Trophoblast cell (in vitro differentiated cells and primary cell): ENCODE data around the gene RAB11FIP4.

Experiments used
- DNase-seq, 2 donors: peaks; one replicate each; pipeline ENCODE4 v3.0.0-alpha.2; 2016
- H2AFZ ChIP-seq: 2 replicates; pipeline ENCODE4 v1.6.1; 2013; ENCODE audit warnings: low read length, moderate library complexity, mild to moderate bottlenecking; ENCODE audit not compliant: insufficient read depth, poor library complexity
- H2AK5ac ChIP-seq: 2 replicates; pipeline ENCODE4 v1.6.1; 2013; ENCODE audit warnings: mild to moderate bottlenecking, low read length
- H2BK120ac ChIP-seq: 2 replicates; pipeline ENCODE4 v1.6.1; 2013; ENCODE audit warnings: low read length, mild to moderate bottlenecking, moderate library complexity; ENCODE audit not compliant: insufficient read depth, poor library complexity
- H2BK12ac ChIP-seq: 2 replicates; pipeline ENCODE4 v1.6.1; 2013; ENCODE audit warnings: mild to moderate bottlenecking, low read length, moderate library complexity
- H2BK5ac ChIP-seq: 2 replicates; pipeline ENCODE4 v1.6.1; 2013; ENCODE audit warnings: low read length, low read depth, moderate library complexity, mild to moderate bottlenecking; ENCODE audit not compliant: poor library complexity
- H3K14ac ChIP-seq: 2 replicates; pipeline ENCODE4 v1.6.1; 2013; ENCODE audit warnings: mild to moderate bottlenecking, low read length
- H3K18ac ChIP-seq: 2 replicates; pipeline ENCODE4 v1.6.1; 2013; ENCODE audit warnings: mild to moderate bottlenecking, low read length
- H3K23ac ChIP-seq: 2 replicates; pipeline ENCODE4 v1.6.1; 2013; ENCODE audit warnings: low read length
- H3K27ac ChIP-seq: 2 replicates; pipeline ENCODE4 v1.5.1; 2013; ENCODE audit warnings: low read depth, mild to moderate bottlenecking, inconsistent platforms, low read length, moderate library complexity
- H3K27me3 ChIP-seq: 2 replicates; pipeline ENCODE4 v1.6.1; 2013; ENCODE audit warnings: inconsistent platforms, mild to moderate bottlenecking, low read length, moderate library complexity; ENCODE audit not compliant: insufficient read depth
- H3K36me3 ChIP-seq, 2 experiments: 1 replicate in 1 of 2; 2 replicates in 1 of 2; pipeline ENCODE4 v1.6.1; 2013; ENCODE audit warnings: low read length in 2 of 2, mild to moderate bottlenecking in 2 of 2, moderate library complexity in 1 of 2; ENCODE audit not compliant: insufficient read depth in 2 of 2, control insufficient read depth in 1 of 2
- H3K4ac ChIP-seq: 2 replicates; pipeline ENCODE4 v1.6.1; 2013; ENCODE audit warnings: low read depth, mild to moderate bottlenecking, low read length, moderate library complexity
- H3K4me1 ChIP-seq, 2 experiments: 1 replicate in 1 of 2; 2 replicates in 1 of 2; pipeline ENCODE4 v1.6.1; 2013; ENCODE audit warnings: low read length in 2 of 2, mild to moderate bottlenecking in 2 of 2, moderate library complexity in 1 of 2; ENCODE audit not compliant: insufficient read depth in 2 of 2, control insufficient read depth in 1 of 2
- H3K4me2 ChIP-seq: 2 replicates; pipeline ENCODE4 v1.6.1; 2013; ENCODE audit warnings: inconsistent platforms, mild to moderate bottlenecking, low read length, moderate library complexity
- H3K4me3 ChIP-seq: 2 replicates; pipeline ENCODE4 v1.5.1; 2013; ENCODE audit warnings: mild to moderate bottlenecking, low read depth, low read length, inconsistent platforms
- H3K79me1 ChIP-seq: one replicate; pipeline ENCODE4 v1.6.1; 2013; ENCODE audit warnings: low read length
- H3K79me2 ChIP-seq: 2 replicates; pipeline ENCODE4 v1.6.1; 2013; ENCODE audit warnings: low read length, mild to moderate bottlenecking; ENCODE audit not compliant: control insufficient read depth, insufficient read depth, poor library complexity
- H3K9ac ChIP-seq: 2 replicates; pipeline ENCODE4 v1.6.1; 2013; ENCODE audit warnings: mild to moderate bottlenecking, low read length
- H3K9me3 ChIP-seq: 2 replicates; pipeline ENCODE4 v1.6.1; 2013; ENCODE audit warnings: low read depth, mild to moderate bottlenecking, control low read depth, inconsistent platforms, low read length; ENCODE audit not compliant: insufficient read depth
- H4K12ac ChIP-seq: 2 replicates; pipeline ENCODE4 v1.6.1; 2013; ENCODE audit warnings: low read depth, mild to moderate bottlenecking, low read length, moderate library complexity
- H4K8ac ChIP-seq: 2 replicates; pipeline ENCODE4 v1.6.1; 2013; ENCODE audit warnings: low read depth, mild to moderate bottlenecking, low read length, moderate library complexity
- H4K91ac ChIP-seq: one replicate; pipeline ENCODE4 v1.6.1; 2013; ENCODE audit warnings: low read depth, mild to moderate bottlenecking, low read length, moderate library complexity
- WGBS: extraction: QIAGEN DNeasy Blood & Tissue Kit; methylation state at CpG from one replicate; pipeline ENCODE4 v1.1.7; 2013; ENCODE audit warnings: missing lambda C conversion rate; ENCODE audit not compliant: insufficient read length, insufficient coverage; ENCODE audit errors: extremely low coverage; 5-methylcytosine and 5-hydroxymethylcytosine counted together

Gene RAB11FIP4

DNA sequence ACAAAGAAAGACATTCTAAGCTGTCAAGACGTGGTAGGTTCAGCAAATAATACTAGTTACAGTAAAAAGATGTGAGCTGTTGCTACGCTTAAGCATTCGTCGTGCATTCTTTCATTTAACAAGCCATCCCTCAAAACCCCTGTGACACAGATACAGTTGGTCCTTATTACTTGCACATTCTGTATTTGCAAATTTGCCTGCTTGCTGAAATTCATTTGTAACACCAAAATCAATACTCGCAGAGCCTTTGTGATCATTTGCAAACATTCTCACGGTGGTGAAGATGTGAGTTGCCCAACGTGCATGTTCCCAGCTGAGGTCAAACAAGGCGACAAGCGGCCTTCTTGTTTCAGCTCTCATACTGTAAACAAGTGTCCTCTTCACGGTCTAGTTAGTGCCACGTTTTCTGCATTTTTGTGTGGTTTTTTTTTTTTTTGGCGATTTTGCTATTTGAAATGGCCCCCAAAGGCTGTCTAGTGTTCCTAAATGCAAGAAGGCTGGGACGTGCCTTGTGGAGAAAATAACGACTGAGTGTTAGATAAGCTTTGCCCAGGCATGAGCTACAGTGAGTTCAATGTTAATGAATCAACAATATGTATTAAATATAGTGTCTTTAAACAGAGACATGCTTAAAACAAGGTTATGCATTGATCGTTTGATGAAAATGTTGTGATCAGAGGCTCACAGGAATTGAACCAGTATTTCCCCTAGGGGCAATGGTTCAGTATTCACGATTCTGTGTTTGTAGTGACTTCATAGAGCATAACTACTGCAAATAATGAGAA, 84.1 kb downstream of the RAB11FIP4 start:
- Histone ChIP-seq H3K4me2 (no peak overlapping the region), H3K23ac (no peak overlapping the region), H3K18ac (no peak overlapping the region), H3K4me3 (no peak overlapping the region), H2BK5ac (no peak overlapping the region), H3K14ac (no peak overlapping the region), H2BK120ac (no peak overlapping the region), H4K12ac (no peak overlapping the region), H2AFZ (no peak overlapping the region), H3K4me1 (peaks cover 0 to 6% of the 10 kb centered on the region in 2 experiments), H3K27ac (no peak overlapping the region), H4K8ac (no peak overlapping the region), H3K36me3 (no peaks in the 10 kb centered on the region), H3K27me3 (no peaks in the 10 kb centered on the region), H2AK5ac (no peak overlapping the region), H4K91ac (no peak overlapping the region), H3K9me3 (no peaks in the 10 kb centered on the region), H3K9ac (no peak overlapping the region), H3K79me1 (no peaks in the 10 kb centered on the region), H3K4ac (no peak overlapping the region), H2BK12ac (no peak overlapping the region), H3K79me2 (no peaks in the 10 kb centered on the region)
- DNase-seq, result no peak
- WGBS, result no CpG with 5 or more reads among the region's 16 CpGs

DNA sequence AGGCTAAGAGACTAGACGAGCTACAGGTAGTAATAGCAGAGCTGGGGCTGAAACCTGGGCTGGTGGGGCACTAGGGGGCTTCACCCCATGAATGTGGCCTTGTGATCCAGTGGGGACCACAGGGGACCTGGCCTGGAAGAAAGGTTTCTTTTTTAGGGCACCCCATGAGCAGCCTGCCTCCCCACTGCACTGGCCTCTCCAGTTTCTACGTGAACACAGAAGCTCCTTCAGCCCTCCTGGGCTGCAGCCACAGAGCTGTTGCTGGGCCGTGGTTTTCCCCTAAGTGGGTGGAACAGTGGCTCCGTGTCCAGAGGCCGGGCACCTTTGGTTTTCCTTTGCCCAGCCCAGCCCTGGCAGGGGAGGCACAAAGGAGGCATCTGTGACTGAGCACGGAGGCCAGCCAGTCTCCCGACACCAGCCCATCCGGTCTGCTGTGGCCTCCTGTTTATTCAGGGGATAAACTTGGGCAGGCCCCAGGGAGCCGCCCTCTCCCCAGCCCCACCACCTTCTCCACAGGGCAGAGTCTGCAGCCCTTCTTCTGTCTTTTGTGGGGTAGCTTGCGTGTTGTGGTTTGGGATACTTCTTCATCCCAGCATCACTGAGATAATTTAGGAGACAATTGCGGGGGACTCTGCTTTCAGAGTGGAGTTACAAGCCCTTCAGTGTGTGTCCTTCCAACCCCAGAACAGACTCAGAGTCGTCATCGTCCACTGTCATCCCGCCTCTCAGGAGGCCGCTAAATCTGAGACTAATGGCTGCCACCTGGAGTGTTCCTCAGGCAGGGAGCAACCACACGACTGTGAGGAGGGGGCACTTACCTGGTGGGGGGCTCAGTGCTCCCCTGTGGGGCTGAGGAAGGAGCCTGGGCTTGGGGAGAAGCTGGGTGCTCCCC, 85.3 kb downstream of the RAB11FIP4 start:
- H2BK5ac ChIP-seq, result no peak overlapping the region
- no peaks in the 10 kb centered on the region for H3K9me3 ChIP-seq
- H3K4me2 ChIP-seq, result no peak overlapping the region
- no peak overlapping the region for H3K4me3 ChIP-seq
- H3K27ac ChIP-seq, result no peak overlapping the region
- no peak overlapping the region for H3K9ac ChIP-seq
- no peak overlapping the region for H3K23ac ChIP-seq
- no peaks in the 10 kb centered on the region for H3K36me3 ChIP-seq
- H2AK5ac ChIP-seq, result no peak overlapping the region
- H3K79me2 ChIP-seq, result no peaks in the 10 kb centered on the region
- WGBS, result no CpG with 5 or more reads among the region's 16 CpGs
- no peak overlapping the region for H3K14ac ChIP-seq
- DNase-seq, result no peak
- peaks cover 0 to 8% of the 10 kb centered on the region in 2 experiments for H3K4me1 ChIP-seq
- no peak overlapping the region for H3K18ac ChIP-seq
- H4K91ac ChIP-seq, result no peak overlapping the region
- H4K8ac ChIP-seq, result no peak overlapping the region
- no peak overlapping the region for H2AFZ ChIP-seq
- no peak overlapping the region for H3K4ac ChIP-seq
- no peak overlapping the region for H2BK120ac ChIP-seq
- H4K12ac ChIP-seq, result no peak overlapping the region
- H3K79me1 ChIP-seq, result no peaks in the 10 kb centered on the region
- H3K27me3 ChIP-seq, result no peaks in the 10 kb centered on the region
- no peak overlapping the region for H2BK12ac ChIP-seq

DNA sequence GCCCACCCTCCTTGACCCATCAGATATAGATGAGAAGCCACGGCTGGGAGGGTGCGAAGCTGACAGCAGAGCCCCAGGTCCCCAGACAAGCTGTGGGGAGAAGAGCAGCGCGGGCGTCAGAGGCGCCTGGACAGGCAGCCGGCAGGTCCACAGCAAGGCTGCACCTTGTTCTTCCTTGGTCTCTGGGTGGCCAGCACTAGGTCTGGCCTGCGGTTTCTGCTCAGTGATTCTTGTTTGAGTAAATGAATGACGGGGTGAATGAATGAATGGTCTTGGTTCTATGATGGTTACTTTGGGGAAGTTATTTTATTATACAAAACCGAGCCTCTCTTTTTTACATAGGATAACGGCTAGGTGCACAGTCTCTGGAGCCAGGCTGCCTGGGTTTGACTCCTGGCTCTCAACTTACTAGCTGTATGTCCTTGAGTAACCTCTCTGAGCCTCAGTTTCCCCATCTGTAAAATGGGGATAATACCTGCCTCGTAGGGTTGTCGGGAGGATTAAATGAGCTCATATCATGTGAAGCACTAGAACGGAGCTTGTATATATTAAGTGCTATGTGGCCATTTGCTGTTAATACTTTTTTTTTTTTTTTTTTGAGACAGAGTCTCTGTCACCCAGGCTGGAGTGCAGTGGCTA, 86.1 kb downstream of the RAB11FIP4 start:
- H4K91ac ChIP-seq, result no peak overlapping the region
- no peaks in the 10 kb centered on the region for H3K9me3 ChIP-seq
- H4K12ac ChIP-seq, result no peak overlapping the region
- no peak for DNase-seq
- H2BK5ac ChIP-seq, result no peak overlapping the region
- H4K8ac ChIP-seq, result no peak overlapping the region
- no peak overlapping the region for H3K18ac ChIP-seq
- H3K4me1 ChIP-seq, result peaks cover 0 to 6% of the 10 kb centered on the region in 2 experiments
- no peak overlapping the region for H2BK120ac ChIP-seq
- H3K9ac ChIP-seq, result no peak overlapping the region
- H2AK5ac ChIP-seq, result no peak overlapping the region
- no peak overlapping the region for H3K4ac ChIP-seq
- no peak overlapping the region for H3K23ac ChIP-seq
- no peaks in the 10 kb centered on the region for H3K79me2 ChIP-seq
- H3K36me3 ChIP-seq, result no peaks in the 10 kb centered on the region
- no peak overlapping the region for H3K14ac ChIP-seq
- H3K4me3 ChIP-seq, result no peak overlapping the region
- no peaks in the 10 kb centered on the region for H3K27me3 ChIP-seq
- no peak overlapping the region for H2BK12ac ChIP-seq
- no CpG with 5 or more reads among the region's 14 CpGs for WGBS
- no peak overlapping the region for H2AFZ ChIP-seq
- no peak overlapping the region for H3K27ac ChIP-seq
- H3K4me2 ChIP-seq, result no peak overlapping the region
- no peaks in the 10 kb centered on the region for H3K79me1 ChIP-seq

DNA sequence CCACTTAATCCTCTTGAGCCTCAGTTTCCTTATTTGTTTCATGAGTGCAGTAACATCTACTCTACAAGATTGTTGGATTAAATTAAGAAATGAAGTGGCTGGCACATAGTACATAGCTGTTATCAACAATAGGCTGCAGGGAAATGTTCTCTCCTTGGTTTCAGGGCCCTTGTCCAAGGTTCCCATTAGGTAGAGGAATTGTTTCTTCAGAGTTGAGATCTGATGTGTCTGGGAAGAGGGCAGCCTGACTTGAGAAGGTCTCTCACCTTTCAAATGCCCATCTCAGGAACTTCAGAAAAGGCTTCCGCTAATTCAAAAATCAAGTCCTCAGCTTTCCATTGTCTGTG, 87.6 kb downstream of the RAB11FIP4 start:
- Histone ChIP-seq H3K4me1 (peaks cover 0 to 6% of the 10 kb centered on the region in 2 experiments), H3K27ac (no peak overlapping the region), H2BK12ac (no peak overlapping the region), H2BK5ac (no peak overlapping the region), H4K12ac (no peak overlapping the region), H4K8ac (no peak overlapping the region), H3K4ac (no peak overlapping the region), H2AK5ac (no peak overlapping the region), H3K9me3 (no peaks in the 10 kb centered on the region), H3K79me2 (no peaks in the 10 kb centered on the region), H2BK120ac (no peak overlapping the region), H3K14ac (no peak overlapping the region), H3K18ac (no peak overlapping the region), H4K91ac (no peak overlapping the region), H3K79me1 (no peaks in the 10 kb centered on the region), H3K4me2 (no peak overlapping the region), H3K23ac (no peak overlapping the region), H3K36me3 (no peaks in the 10 kb centered on the region), H3K27me3 (no peaks in the 10 kb centered on the region), H2AFZ (no peak overlapping the region), H3K4me3 (no peak overlapping the region), H3K9ac (no peak overlapping the region)
- no peak for DNase-seq
- WGBS, result no CpG with 5 or more reads among the region's 1 CpG
